ENCODE data around the gene ZNF101. TPM values are rescaled to one million over a fixed set of nuclear protein-coding genes. Genes with fewer than 3 reads are reported as not detected.

The ZNF101 gene
- total RNA-seq, 1 experiment from 2014 or later: 14.5 TPM

DNA sequence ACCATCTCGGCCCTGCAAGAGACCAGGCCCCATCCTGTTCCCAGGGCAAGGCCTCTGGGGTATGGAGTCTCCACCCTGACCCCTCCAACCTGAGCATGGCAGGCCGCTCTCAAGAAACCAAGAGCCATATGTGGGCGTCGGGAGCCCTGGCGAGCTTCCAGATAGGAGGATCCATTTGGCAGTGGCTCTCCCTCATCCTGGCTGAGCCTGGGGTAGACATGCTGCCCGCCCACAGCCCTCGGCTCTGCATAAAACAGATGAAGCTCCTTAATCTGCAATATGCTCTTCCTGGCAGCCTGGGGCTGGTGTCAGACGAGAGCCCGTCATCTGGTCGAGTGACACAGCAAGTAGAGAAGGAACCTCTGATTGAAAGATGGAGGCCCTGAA, 11.2 kb upstream of the ZNF101 start:
- no peaks in the 10 kb centered on the region for H3K9me3 ChIP-seq (ENCODE audit: low read depth, low read length, poor library complexity, severe bottlenecking)
- TF ChIP-seq, protein P1, sequence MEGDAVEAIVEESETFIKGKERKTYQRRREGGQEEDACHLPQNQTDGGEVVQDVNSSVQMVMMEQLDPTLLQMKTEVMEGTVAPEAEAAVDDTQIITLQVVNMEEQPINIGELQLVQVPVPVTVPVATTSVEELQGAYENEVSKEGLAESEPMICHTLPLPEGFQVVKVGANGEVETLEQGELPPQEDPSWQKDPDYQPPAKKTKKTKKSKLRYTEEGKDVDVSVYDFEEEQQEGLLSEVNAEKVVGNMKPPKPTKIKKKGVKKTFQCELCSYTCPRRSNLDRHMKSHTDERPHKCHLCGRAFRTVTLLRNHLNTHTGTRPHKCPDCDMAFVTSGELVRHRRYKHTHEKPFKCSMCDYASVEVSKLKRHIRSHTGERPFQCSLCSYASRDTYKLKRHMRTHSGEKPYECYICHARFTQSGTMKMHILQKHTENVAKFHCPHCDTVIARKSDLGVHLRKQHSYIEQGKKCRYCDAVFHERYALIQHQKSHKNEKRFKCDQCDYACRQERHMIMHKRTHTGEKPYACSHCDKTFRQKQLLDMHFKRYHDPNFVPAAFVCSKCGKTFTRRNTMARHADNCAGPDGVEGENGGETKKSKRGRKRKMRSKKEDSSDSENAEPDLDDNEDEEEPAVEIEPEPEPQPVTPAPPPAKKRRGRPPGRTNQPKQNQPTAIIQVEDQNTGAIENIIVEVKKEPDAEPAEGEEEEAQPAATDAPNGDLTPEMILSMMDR (conservative IDR thresholded peaks at IDR 0.05; ENCODE audit: low read depth, low read length): no peak
- TF ChIP-seq EZH2 (IDR thresholded peaks at IDR 0.05; ENCODE audit: borderline replicate concordance, low read depth, low read length, poor library complexity, severe bottlenecking): no peak
- peaks cover 8% of the 10 kb centered on the region for H3K4me1 ChIP-seq (ENCODE audit: insufficient read depth, low read length, poor library complexity, severe bottlenecking)
- H3K27me3 ChIP-seq (replicated peaks; ENCODE audit: insufficient read depth, low read depth, low read length, poor library complexity): no peaks in the 10 kb centered on the region
- DNase-seq (ENCODE audit: low spot score): peak; percentile 51
- ChIA-PET CTCF (no interaction called here), POLR2A (ENCODE audit: low non-redundant PET) (no interaction called here)
- intact Hi-C loops (cut with micrococcal nuclease; ENCODE audit: unreplicated experiment): no loop called here
- BruUV-seq (replicated peaks): no TSS peak
- H3K36me3 ChIP-seq (ENCODE audit: insufficient read depth, low read length, poor library complexity, severe bottlenecking): peaks cover 65% of the 10 kb centered on the region
- peak overlapping the region; percentile 47 for H3K27ac ChIP-seq (ENCODE audit: low read depth, low read length, poor library complexity, severe bottlenecking)
- no peak overlapping the region for H3K4me3 ChIP-seq (ENCODE audit: low read depth, low read length, poor library complexity, severe bottlenecking)

DNA sequence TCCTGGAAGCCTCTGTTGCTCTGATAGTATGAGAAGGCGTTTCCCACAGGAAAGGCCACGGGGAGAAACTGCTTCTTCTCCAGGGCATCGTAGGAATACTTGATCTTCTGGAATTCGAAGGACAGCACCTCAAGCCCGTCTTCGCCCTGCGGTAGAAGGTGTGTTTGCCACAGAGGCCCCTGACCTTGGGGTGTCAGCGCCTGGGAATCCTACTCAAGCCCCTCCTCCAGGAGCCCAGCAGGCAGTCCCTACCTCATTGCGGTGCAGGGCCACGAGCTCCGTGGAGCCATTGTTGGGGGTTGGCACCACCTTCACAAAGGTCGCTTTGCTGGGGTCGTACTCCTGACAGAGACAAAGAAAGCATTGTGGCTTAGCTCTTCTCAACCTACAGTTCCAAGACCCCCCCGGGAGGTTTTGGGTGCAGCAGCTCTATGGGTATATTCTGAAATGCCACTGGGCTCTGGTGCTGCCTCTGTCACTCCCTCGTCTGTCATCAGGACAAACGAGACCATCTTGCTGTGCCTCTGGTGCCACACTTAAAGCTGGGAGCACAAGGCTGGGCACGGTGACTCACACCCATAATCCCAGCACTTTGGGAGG, 8.9 kb upstream of the ZNF101 start:
- Histone ChIP-seq H3K4me1 (ENCODE audit: insufficient read depth, low read length, poor library complexity, severe bottlenecking) (peaks cover 12% of the 10 kb centered on the region), H3K27ac (ENCODE audit: low read depth, low read length, poor library complexity, severe bottlenecking) (no peak overlapping the region), H3K4me3 (ENCODE audit: low read depth, low read length, poor library complexity, severe bottlenecking) (no peak overlapping the region), H3K27me3 (replicated peaks; ENCODE audit: insufficient read depth, low read depth, low read length, poor library complexity) (no peaks in the 10 kb centered on the region), H3K9me3 (ENCODE audit: low read depth, low read length, poor library complexity, severe bottlenecking) (no peaks in the 10 kb centered on the region), H3K36me3 (ENCODE audit: insufficient read depth, low read length, poor library complexity, severe bottlenecking) (peaks cover 47% of the 10 kb centered on the region)
- TF ChIP-seq, protein P1 (conservative IDR thresholded peaks at IDR 0.05; ENCODE audit: low read depth, low read length): no peak
- TF ChIP-seq EZH2 (IDR thresholded peaks at IDR 0.05; ENCODE audit: borderline replicate concordance, low read depth, low read length, poor library complexity, severe bottlenecking): no peak
- intact Hi-C loops (cut with micrococcal nuclease; ENCODE audit: unreplicated experiment): no loop called here
- no TSS peak for BruUV-seq (replicated peaks)
- no peak for DNase-seq (ENCODE audit: low spot score)
- ChIA-PET POLR2A (ENCODE audit: low non-redundant PET) (no interaction called here), CTCF (no interaction called here)

DNA sequence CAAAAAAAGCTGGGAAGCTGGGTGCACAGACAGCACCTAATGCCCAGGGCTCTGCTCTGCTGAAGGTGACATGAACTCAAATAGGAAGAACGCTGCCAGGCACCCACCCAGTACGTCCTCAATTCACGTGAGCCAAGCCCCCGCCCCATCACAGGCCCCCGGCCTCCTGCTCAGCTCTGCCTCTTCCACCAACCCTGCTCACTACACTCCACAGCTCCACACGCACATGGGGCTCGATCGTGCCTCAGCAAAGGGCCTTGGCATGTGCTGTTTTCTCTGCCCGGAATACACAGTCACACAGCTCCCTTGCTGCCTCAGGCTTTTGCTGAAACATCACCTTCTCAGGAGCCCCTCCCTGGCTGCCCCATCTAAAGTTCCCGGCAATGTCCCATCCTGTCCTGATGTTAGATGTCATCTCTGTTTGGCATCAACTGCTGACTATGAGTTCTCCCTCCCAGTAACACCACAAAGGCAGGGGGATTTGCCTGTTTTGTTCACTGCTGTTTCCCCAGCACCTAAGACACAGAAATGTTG, 7.4 kb upstream of the ZNF101 start:
- Histone ChIP-seq H3K27ac (ENCODE audit: low read depth, low read length, poor library complexity, severe bottlenecking) (no peak overlapping the region), H3K9me3 (ENCODE audit: low read depth, low read length, poor library complexity, severe bottlenecking) (no peaks in the 10 kb centered on the region), H3K4me3 (ENCODE audit: low read depth, low read length, poor library complexity, severe bottlenecking) (no peak overlapping the region), H3K27me3 (replicated peaks; ENCODE audit: insufficient read depth, low read depth, low read length, poor library complexity) (no peaks in the 10 kb centered on the region), H3K4me1 (ENCODE audit: insufficient read depth, low read length, poor library complexity, severe bottlenecking) (peaks cover 12% of the 10 kb centered on the region), H3K36me3 (ENCODE audit: insufficient read depth, low read length, poor library complexity, severe bottlenecking) (peaks cover 32% of the 10 kb centered on the region)
- BruUV-seq (replicated peaks): no TSS peak
- no peak for DNase-seq (ENCODE audit: low spot score)
- ChIA-PET POLR2A (ENCODE audit: low non-redundant PET) (interaction anchor here (0.8 kb wide), 1 partner anchor 70 kb away, joined by 5 read pairs; no protein-coding TSS in a partner anchor), CTCF (no interaction called here)
- intact Hi-C loops (cut with micrococcal nuclease; ENCODE audit: unreplicated experiment): no loop called here
- TF ChIP-seq, protein P1 (conservative IDR thresholded peaks at IDR 0.05; ENCODE audit: low read depth, low read length): no peak
- TF ChIP-seq EZH2 (IDR thresholded peaks at IDR 0.05; ENCODE audit: borderline replicate concordance, low read depth, low read length, poor library complexity, severe bottlenecking): no peak

Data from A673 (cell line).